Upper lobe of left lung (tissue), 4 donors: ENCODE measurements around the gene GSAP.
"Not testable (repeated sequence)": the region's sequence is repeated elsewhere in the genome, so short reads cannot be mapped to it uniquely, and the experiment has no call there.

Source experiments
- EP300 ChIP-seq, 4 donors: sonication (generic); formaldehyde crosslinking; IDR thresholded peaks; one replicate each; pipeline ENCODE4 v1.5.1; 2017; ENCODE audit warnings: antibody characterized with exemption in 4 of 4, control low read depth in 2 of 4
- POLR2A ChIP-seq, 4 donors: fragments of 450-650 bp; IDR thresholded peaks; one replicate each; pipeline ENCODE4 v1.5.1; 2016 to 2017; ENCODE audit warnings: antibody characterized with exemption in 4 of 4, mild to moderate bottlenecking in 2 of 4
- POLR2AphosphoS5 ChIP-seq, 2 donors: sonication (generic); formaldehyde crosslinking; IDR thresholded peaks; one replicate each; pipeline ENCODE4 v1.5.1; 2017; ENCODE audit warnings: antibody characterized with exemption in 2 of 2
- TF ChIP-seq, protein P1 (sequence below), 6 experiments: fragments of 450-650 bp in 4 of 6; fragments of 200-600 bp in 2 of 6; sonication (generic) in 2 of 6; IDR thresholded peaks; one replicate each; pipeline ENCODE4 v1.5.1; 2016 to 2019; ENCODE audit warnings: antibody characterized with exemption in 6 of 6

DNA sequence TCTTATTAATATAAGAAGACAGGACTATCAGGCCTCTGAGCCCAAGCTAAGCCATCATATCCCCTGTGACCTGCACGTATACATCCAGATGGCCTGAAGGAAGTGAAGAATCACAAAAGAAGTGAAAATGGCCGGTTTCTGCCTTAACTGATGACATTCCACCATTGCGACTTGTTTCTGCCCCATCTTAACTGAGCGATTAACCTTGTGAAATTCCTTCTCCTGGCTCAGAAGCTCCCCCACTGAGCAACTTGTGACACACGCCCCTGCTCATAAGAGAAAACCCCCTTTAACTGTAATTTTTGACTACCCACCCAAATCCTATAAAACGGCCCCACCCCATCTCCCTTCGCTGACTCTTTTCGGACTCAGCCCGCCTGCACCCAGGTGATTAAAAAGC, 70.7 kb downstream of the GSAP start:
- TF ChIP-seq, protein P1, sequence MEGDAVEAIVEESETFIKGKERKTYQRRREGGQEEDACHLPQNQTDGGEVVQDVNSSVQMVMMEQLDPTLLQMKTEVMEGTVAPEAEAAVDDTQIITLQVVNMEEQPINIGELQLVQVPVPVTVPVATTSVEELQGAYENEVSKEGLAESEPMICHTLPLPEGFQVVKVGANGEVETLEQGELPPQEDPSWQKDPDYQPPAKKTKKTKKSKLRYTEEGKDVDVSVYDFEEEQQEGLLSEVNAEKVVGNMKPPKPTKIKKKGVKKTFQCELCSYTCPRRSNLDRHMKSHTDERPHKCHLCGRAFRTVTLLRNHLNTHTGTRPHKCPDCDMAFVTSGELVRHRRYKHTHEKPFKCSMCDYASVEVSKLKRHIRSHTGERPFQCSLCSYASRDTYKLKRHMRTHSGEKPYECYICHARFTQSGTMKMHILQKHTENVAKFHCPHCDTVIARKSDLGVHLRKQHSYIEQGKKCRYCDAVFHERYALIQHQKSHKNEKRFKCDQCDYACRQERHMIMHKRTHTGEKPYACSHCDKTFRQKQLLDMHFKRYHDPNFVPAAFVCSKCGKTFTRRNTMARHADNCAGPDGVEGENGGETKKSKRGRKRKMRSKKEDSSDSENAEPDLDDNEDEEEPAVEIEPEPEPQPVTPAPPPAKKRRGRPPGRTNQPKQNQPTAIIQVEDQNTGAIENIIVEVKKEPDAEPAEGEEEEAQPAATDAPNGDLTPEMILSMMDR (IDR thresholded peaks at IDR 0.05): not testable (repeated sequence)
- TF ChIP-seq POLR2A, EP300, POLR2AphosphoS5 (IDR thresholded peaks at IDR 0.05): not testable (repeated sequence)
